CD4-positive, alpha-beta T cell treated with Interferon gamma for 1 hour (primary cell): Measurements from ENCODE around the gene FGR.

Experiments
- DNase-seq: peaks from one replicate; pipeline ENCODE4 v3.0.0-alpha.2; 2020

FGR gene

DNA sequence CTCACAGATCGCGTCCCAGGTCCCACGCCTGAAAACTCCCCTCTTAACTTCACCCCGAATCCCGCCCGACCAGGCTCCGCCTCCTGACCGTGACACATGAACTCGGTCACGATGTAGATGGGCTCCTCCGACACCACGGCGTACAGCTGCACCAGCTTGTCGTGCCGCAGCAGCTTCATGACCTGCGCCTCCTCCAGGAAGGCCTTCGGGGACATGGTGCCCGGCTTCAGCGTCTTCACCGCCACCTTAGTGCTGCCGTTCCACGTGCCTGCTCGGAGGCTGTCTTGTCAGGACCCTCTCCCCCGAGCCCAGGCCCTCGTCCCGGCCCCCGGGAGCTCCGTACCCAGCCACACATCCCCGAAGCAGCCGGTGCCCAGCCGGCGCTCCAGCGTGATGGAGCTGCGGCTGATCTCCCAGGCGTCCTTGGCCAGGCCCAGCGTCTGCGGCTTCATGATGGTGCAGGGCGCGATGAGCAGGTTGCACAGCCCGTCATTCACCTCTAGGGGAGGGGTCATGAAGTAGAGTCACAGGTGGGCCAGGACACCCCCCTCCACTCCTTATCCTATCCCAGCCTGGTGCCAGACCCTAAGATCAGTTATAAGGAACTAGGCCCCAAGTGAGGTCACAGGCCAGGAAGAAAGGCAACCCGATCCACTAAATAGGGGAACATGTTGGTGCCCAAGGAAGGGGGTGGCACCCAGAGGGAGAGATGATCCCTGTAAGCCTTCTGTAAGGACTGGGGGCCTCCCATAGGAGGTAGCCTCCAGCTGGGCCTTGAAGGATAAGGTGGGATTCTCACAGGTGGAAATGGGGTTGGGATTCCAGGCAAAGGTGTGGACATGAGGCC lies 19.4 kb downstream of the FGR start:
- no peak for DNase-seq

DNA sequence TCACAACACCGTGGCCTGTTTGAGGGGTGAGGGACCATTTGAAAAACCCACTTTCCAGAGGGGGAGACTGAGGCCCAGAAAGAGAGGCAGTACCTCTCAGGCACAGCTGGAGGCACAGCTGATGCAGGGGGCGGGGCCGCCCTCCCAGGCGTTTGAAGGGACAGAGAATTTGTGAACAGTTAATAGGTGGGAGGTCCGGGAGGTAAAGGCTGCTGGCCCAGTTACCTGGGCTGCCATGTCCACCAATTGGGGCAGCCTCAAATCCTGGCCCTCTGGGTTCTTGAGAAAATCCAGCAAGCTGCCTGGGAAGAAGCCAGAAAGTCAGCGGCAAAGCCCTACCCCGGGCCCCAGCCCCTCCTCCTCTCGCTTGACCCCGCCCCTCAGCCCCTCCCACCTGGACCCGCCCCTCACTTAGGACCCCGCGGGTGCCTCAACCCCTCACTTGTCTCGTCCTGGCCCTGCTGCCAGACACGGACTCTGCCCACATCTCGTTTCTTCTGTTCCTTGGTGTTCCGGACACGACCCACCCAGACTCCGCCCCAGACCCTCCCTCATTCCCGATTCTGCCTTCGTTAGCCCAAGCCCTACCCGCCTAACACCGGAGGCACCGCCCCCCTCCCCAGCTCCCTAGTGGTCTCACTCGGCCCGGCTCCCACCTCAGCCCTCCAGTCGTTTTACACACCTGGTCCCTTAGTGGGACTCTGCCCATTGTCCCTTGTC lies 20.2 kb downstream of the FGR start:
- DNase-seq = no peak

DNA sequence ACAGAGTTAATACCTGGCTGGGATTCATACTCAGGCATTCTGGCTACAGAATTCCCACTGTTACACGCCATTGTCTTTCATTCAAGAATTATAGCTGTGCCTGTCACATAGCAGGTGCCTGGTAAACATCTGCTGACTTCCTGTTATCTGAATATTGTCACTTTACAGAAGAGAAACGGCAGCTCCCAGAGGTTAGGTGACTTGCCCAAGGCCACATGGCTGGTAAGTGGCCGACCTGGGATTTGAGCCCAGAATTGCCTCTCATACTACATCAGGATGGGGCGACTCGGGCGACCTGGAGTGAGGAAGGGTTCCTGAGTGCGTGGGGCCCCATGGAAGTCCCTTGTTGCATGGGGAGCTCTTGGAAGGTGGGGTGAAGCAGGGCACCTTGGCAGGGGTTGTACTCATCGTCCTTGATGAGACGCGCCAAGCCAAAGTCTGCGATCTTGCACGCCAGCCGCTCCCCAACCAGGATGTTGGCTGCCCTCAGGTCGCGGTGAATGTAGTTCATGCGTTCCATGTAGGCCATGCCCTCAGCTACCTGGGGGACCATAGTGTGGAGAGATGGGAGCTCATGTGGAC lies 20.9 kb downstream of the FGR start:
- DNase-seq = no peak

DNA sequence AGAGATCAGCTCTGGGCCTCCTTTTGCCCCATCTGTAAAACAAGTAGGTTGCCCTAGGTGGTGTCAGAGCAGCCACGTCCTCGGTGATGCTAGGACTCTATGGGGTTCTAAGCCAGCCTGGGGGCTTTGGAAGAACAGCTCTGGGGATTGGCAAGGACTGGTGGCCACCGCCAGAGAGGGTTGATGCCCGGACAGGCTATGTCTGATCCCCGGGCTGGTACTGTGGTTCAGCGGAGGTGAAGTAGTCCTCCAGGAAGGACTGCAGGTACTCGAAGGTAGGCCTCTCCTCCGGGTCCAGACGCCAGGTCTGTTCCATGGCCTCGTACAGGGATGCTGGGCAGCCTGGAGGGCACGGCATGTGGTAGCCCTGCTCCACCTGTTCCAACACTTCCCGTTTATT lies 22.3 kb downstream of the FGR start:
- DNase-seq = no peak

DNA sequence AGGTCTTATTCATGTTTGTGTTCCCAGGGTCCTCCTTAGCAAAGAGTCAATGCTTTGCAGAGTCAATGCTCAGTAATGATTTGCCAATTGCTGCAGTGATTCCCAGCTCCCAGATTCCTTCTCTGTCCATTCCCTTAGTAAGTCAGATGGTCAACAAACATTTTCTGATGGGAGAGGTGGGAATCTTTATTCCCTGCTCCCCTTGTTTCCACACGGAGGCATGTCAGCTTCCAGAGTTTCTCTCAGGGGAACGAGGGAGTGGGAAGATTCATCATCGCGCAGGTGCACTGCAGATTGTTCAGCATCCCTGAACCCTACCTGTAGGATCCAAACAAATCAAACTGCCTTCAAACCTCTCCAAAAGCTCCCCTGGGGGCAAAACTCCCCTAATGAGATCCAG lies 23.5 kb downstream of the FGR start:
- DNase-seq = no peak

DNA sequence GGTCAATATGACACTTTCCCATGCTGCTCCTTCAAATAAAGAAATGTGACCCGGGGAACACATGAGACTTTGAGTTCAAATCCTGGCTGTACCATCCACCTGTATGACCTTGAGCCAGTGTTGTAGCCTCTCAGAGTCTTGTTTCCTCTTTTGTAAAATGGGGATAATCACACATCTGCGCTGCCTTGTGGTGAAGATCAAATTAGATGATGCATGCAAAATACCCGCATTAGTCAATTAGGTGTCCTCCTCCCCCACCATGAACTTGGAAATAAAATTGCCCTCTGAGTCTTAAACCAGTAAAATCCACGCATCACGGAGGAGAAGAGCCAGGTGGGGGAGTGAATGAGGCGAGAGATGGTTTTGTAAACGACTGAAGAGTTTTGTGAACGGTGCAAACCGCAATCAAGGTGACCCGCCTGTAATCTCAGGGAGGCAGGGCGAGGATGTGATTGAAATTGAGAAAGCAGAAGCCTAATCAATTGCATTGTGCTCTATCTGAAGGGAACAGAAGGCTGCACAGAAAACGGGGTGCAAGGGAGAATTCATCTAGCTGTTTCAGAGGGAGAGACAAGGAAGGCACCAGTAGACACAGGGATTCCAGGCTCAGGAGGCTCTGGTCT lies 25.3 kb downstream of the FGR start:
- DNase-seq = no peak

DNA sequence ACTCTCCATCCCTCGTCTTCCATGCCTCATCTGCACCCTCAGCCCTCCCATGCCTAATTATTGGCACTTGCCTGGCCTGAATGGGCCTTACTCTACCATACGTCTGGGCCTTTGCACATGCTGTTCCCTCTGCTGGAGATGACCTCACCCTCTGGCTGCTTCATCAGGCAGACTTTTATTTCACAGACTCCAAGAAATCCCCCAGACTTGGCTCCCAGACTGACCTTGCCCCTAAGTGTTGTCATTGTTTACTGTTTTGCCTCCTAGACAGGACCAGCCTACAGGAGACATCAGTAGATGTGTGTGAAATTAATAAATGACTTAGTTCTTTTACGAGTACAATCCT lies 25.8 kb downstream of the FGR start:
- no peak for DNase-seq

DNA sequence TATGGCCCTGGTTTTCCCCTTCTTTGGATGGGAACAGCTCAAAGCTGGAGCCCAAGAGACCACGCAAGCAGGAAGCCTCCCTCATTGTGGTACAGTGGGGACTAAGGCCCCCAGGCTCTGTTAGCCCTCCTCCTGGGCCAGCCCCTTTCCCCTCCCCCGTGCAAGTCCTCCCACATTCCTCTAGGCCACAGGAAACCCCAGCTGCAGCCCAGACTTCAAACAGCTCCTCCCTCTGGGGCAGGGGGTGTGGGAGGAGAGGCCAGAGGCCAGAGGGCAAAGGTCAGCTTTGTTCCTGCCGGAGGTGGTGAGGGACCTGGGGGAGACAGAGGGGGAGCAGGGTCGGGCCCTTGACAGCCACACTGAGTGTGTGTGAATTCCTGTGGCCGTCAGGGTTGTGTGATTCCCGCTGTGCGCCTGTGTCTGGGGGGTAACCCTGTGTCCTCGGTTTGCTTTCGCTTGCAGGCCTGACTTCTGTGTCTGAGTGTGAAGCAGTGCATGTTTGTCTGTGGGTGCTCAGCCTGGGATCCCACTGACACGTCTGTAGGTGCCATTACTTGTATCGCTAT lies 27.7 kb downstream of the FGR start:
- DNase-seq = no peak

DNA sequence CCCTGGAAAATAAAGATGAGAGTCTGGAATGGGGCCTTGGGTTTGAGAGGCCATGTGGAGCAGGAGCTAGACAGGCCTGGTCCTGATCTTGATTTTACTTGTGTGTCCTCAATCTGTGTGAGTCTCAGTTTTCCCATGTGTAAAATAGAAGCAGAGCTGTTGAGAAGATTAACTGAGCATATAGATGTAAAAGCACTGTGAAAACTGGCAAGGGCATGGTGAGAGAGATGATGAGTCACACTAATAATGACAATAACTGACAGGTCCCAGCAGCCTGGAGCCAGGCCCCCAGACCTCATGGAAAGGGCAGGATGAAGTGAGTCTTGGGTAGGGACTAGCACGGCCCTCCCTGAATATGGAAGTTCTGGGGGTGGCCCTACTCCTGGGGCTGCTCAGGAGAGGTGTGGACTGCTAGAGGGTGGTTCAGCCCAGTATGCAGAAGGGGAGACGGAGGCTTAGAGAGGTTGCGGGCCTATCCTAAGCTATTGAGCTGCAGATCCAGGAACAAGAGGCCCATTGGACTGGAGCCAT lies 28.2 kb downstream of the FGR start:
- no peak for DNase-seq

DNA sequence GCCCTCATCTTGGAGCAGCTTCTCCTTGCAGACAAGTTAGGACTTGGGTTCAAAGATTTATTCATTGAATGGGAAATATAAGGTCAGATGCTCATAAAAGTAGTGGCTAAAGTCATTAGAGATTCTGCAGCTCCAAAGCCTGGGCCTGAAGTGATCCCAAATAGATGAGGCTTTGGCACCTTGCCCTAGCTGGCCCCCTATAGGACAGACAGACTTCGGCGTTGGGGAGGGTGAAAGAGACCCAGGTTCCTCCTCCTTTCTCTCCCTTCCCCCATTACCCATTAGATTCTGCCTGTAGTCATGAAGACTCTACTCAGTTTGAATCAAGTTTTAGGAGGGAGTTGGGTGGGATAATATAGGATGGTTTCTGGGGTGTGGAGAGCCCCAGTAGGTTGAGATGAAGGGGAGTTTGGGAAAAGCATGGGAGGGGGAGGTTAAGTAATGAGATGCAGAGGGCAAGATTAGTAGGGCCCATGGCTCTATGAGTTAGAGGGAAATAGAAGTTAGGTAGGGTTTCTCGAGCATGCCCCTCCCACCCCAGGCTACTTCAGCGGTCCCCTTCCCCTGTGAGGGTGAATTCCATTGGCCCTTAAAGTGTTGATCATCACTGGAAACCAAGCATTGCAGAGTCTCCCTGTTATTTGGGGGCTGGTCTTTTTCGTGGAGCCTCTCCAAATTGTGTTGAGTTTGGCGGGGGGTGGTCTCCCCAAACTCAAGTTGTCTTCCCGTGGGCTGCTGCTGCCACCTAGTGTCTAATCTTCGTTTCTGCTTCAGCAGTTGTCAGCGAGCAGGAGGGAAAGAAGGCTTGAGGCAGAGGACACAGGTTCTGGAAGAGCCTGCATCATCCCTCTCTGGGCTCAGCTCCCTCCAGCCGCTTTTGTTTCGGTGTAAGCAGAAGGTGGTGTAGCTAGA lies 28.9 kb downstream of the FGR start:
- DNase-seq = peak; percentile 60

DNA sequence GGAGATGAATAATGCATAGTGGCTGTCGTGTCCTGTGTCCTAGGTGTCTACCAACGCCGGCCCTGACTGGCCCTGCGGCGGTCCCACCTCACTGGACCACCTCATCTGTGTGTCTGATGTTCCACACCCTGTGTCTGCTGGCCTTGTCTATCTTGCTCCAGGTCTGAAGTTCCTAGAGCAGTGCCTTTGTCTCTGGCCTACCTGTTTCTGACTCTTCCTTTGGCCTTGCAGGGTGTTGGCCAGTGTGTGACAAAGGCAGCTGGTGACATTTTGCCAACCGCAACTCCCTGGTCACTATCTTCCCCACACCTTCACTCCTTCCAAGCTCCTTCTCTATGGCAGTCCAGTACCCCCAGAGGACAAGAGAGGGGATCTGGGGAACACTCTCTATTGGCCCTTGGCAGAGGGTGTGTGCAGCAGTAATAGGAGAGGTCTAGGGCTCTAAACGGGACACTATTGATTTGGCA lies 29.7 kb downstream of the FGR start:
- no peak for DNase-seq

DNA sequence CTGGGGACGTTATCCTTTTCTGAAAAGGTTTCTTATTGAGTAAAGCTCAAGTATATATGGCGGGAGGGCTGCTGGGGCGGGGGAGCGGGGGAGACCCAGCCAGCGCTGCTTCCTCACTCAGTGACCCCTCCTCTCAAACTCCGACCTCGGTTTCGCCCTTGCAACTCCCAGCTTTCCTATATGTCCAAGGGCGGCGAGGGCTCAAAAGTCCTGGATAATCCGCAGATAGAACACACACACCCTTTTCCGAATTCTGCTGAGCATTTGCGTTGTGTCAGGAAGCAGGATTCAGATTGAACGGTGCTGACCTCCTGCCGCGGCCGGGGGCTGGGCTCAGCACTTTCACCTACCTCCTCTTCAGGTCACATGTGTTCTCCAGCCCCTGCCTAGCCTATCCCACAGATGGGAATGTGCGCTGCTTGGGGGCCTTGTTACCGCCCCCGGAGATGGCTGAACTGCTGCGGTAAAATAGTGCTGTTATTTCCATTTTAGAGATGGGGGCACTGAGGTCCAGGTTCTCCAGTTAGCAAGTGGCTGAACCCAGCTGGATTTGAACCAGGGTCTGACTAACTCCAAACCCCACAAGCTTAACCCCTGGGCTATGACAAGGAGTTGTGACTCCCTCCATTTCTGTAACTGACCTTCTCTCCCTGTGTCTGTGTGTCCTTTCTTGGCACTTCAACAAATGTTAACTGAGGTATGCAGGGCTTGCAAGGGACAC lies 30.2 kb downstream of the FGR start:
- no peak for DNase-seq

DNA sequence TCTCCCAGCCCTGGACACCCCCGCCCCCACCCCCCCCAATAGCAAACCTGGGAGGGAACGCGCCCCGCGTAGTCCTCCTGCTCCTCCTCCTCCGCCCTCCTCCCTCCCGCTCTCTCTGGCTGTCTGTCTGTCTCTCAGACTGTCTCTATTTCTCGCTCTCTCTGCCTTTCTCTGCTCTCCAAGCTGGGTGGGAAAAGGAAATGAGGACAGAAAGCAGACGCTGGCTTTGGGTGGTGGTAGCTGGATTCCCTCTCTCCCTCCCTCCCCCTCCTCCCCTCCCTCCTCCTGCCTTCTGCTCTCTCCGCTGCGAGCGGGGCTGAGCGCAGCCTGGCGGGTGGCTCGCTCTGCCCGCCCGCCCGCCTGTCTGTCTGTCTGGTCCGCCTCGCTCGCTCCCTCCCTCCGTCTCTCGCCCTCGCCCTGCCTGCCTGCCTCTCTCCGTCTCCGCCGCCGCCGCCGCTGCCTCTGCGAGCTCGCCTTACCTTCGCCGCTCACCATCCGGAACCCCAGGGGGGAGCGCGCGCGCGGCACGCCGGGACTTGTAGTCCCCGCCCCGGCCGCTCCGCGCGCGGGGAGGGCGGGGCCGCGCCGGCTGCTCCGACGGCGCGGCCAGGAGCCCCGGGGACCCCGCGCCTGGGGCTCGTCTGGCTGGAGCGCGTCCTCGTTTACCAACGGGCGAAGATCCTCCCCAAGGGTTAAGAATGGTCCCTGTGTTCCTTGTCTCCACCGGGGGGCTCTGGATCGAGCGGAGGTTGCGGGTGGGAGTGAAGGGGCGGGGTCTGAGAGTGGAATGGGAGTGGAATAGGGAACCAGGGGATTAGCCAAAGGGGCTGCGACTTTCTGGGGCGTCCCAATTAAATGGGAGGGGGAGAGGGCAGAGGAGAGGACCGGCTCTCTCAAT lies 31.1 kb downstream of the FGR start, which contains the start of gene AHDC1:
AHDC1 (minus strand) TSS at position 464 of the 898 bp plus-strand sequence. CDS start 52,029 bp downstream, outside the sequence.
- DNase-seq = peak; percentile 89

DNA sequence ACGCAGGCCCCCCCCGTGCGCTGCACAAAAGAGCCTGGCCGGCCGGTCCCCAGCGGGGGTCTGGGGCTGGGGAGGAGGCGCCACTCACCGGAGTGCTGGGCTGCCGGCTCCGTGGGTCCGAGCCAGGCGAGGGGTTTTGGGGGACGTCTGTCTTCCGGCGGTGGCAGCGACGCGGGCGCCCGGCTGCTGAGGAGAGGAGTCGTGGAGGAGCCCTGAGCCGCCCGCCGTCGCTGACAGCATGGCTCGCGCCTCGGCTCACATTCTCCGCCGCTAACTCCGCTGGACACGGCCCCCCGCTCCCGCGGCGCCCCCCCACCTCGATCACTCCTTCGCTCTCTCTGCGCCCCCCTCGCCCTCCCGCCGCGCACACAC lies 31.7 kb downstream of the FGR start:
- no peak for DNase-seq

DNA sequence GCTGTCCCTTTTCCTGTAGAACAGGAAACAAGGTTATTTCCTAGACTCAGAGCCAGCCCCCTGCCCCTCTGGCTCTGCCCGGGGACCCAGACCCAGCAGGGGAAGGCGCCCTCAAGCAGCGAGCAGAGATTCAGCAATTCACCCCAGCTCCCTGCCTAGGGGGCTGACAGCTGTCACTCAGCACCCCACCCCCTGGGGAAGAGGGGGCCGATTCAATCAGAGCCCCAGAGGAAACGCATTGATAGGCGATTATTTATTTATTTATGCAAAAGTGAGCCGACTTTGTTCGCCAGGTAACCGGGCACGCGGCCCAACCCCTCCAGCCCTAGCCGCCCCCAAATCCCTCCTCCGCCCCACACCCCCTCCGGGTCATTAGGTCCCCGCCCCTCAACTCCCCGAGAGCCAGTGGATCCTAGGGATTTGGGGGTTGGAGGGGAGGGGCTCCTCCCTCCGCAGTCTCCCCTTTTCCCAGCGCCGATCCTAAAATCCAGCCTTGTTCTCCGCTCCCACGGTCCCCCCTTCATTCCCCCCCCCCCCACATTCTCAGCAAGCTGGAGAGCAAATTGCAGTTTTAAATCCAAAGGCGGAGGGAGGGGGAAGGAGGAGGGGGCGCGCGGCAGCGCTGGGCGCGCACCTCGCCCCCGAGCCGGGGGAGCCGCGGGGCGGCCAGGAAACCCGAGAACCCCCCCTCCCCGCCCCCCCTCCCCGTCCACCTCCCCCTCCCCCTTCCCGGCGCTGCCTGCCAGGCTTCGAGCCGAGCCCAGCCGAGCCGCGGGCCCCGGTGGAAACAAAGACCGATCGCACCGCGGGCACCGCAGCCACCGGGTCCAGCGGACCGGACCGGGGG lies 32.3 kb downstream of the FGR start:
- DNase-seq = no peak

DNA sequence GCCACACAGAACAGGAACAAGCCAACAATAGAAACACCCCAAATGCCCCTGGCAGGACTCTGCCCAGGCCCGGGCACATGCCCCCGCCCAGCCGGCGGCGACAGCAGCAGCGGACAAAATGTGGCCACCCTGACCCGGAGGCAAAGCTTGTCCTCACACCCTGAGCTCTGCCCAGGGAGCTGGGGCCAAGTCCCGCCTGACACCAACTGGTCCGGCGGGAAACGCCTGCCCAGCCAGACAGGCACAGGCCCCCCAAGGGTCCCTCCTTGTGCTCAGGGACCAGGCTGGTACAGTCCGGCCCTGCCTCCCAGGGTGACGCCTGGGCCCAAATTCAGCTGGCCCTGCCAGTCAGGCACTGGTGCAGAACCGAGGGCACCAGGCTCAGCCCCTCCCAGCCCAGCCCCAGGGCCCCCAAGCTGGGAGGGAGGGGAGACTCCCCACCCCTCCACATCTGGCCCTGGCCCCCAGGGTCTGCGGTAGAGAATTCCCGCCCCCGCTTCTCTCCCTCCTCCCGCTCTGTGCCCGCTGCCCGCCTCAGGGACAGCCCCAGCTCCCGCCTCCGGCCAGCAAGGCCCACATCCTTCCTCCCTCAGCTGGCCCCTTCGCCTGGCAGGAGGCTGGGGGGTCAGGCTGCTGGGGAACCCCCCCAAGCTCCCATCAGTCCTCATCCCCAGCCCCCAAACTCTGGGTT lies 33.1 kb downstream of the FGR start:
- DNase-seq = no peak

DNA sequence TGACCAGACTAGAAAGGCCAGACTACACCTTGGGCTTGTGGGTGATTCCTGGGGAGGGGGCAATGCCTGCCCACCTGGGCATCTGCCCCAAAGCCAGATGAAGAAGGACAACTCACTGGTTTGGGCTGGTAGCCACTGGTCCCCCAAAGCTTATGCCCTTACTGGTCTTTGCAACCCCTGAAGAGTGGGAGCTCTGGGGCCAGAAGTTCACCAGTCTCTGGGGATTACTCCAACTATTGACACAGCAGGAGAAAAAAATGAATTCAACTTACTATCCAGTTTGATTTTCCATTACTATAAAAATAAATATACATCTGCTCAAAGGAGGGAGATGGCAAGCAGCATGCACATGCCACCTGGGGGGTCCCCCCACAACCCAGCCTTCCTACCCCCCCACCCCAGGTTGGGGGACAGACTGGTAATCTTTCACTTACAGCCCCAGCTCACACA lies 33.6 kb downstream of the FGR start:
- no peak for DNase-seq

DNA sequence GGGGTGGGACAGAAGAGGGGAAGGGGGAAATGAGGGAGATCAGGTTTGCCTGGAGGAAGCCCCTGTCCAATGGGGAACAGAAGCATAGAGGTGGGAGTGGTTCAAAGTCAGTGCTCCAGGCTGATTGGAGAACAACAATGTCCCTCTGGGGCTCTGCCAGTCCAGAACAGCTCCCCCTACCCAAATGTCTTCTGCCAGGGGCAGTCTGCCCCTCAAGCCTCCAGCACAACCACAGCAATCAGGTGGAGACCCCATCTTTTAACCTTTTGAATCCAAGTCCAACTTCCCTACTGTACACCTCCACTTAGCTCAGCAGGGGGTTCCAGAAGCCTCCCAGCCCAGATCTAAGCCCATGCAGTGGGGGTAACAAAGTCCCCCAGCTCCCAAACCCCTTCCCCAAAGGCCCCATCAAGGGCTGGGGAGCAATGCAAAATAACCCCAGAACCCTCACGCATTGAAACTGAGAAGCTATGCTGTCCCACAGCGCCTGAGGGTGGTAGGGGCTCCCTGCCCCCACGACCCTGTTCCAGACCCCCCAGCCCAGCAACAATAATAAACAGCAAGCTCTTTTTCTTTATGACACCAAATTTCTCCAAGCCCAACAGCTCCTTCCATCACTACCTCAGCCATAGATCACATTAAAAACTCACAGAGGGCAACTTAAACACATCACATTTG lies 34.3 kb downstream of the FGR start:
- no peak for DNase-seq
